Left lung (tissue), 10 donors: ENCODE data around the gene GRIFIN. TPM values are rescaled to one million over a fixed set of nuclear protein-coding genes. Genes with fewer than 3 reads are reported as not detected.

Experiments used
- ATAC-seq: fragments of 200-7000 bp; cut with Tn5 transposase; one replicate; pipeline ENCODE4 v1.9.1; 2020; ENCODE audit warnings: moderate library complexity
- DNase-seq, 4 donors: peaks; one replicate each; pipeline ENCODE4 v3.0.0-alpha.2; 2013 to 2020
- H3K27ac ChIP-seq, 2 donors: fragments of 200-600 bp; sonication (generic) in 1 of 2; one replicate each; pipeline versions ENCODE4 v1.5.0 to v1.8.0; 2020 to 2021
- H3K27me3 ChIP-seq, 2 donors: fragments of 200-600 bp; sonication (generic) in 1 of 2; one replicate each; pipeline versions ENCODE4 v1.5.0 to v1.8.0; 2020 to 2021
- H3K36me3 ChIP-seq, 2 donors: fragments of 200-600 bp; sonication (generic) in 1 of 2; one replicate each; pipeline versions ENCODE4 v1.5.0 to v1.8.0; 2020 to 2021
- H3K4me1 ChIP-seq, 2 donors: fragments of 200-600 bp; one replicate each; pipeline ENCODE4 v1.8.0; 2021
- H3K4me3 ChIP-seq, 2 donors: fragments of 200-600 bp; sonication (generic) in 1 of 2; one replicate each; pipeline versions ENCODE4 v1.5.0 to v1.8.0; 2020 to 2021; ENCODE audit warnings: mild to moderate bottlenecking in 1 of 2
- H3K9me3 ChIP-seq, 2 donors: fragments of 200-600 bp; sonication (generic) in 1 of 2; one replicate each; pipeline versions ENCODE4 v1.5.0 to v1.8.0; 2020 to 2021
- intact Hi-C, 2 donors: fragments of 100-400 bp; cut with DNase I; formaldehyde crosslinking; loops; one replicate each; pipeline versions ENCODE4 v1.11.2 to v1.14.2; 2022
- polyA plus RNA-seq, 6 donors: library from polyadenylated mRNA; unstranded; fragments of 120-200 nt; gene quantifications; one replicate each; pipeline ENCODE4 v1.2.1, GENCODE V29; 2013; ENCODE audit not compliant: insufficient read length in 6 of 6
- total RNA-seq, 2 donors: library from RNA; stranded (reverse); fragmentation: NEBNext Ultra II Directional; extraction: Animal tissue kit (Norgen Biotek cat#: 25700); gene quantifications; one replicate each; pipeline ENCODE4 v1.2.1, GENCODE V29; 2021
- TF ChIP-seq, protein P1 (sequence below), 2 donors: fragments of 200-600 bp; sonication (generic) in 1 of 2; IDR thresholded peaks; one replicate each; pipeline versions ENCODE4 v1.5.0 to v1.8.0; 2021; ENCODE audit warnings: antibody characterized with exemption in 2 of 2
- donor health status: DM: no; HTN: yes; CAD: no.
- donor health status: DM: no; HTN: no; CAD: no.

GRIFIN gene
- total and polyA plus RNA-seq, 8 donors: 0.22 to 0.31 (median 0.26) TPM; not detected in 5

DNA sequence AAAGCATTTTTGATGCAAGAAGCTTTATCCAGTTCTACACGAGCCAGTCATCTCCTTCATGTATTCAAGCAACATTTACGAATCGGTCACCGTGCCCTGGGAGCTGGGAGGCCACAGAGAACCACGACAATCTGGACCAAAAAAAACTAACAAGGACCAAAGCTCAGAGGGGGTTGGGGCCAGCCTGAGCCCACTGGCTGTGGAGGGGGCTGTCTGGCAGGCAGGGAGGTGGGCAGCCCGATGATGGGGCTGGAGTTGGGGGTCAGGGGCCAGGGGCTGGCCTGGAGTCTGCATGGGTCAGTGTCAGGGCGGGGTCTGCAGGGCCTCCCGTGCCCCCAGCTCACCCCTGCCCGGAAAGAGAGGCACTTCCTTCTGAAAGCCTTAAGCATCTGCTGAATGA lies 12.5 kb upstream of the GRIFIN start:
- H3K9me3 ChIP-seq: no peaks in the 10 kb centered on the region
- H3K27ac ChIP-seq: no peak overlapping the region
- TF ChIP-seq, protein P1, sequence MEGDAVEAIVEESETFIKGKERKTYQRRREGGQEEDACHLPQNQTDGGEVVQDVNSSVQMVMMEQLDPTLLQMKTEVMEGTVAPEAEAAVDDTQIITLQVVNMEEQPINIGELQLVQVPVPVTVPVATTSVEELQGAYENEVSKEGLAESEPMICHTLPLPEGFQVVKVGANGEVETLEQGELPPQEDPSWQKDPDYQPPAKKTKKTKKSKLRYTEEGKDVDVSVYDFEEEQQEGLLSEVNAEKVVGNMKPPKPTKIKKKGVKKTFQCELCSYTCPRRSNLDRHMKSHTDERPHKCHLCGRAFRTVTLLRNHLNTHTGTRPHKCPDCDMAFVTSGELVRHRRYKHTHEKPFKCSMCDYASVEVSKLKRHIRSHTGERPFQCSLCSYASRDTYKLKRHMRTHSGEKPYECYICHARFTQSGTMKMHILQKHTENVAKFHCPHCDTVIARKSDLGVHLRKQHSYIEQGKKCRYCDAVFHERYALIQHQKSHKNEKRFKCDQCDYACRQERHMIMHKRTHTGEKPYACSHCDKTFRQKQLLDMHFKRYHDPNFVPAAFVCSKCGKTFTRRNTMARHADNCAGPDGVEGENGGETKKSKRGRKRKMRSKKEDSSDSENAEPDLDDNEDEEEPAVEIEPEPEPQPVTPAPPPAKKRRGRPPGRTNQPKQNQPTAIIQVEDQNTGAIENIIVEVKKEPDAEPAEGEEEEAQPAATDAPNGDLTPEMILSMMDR (IDR thresholded peaks at IDR 0.05): no peak
- no peak overlapping the region for H3K4me3 ChIP-seq
- H3K36me3 ChIP-seq: no peaks in the 10 kb centered on the region
- H3K4me1 ChIP-seq: peaks cover 0 to 5% of the 10 kb centered on the region in 2 donors
- no peak for DNase-seq
- no peaks in the 10 kb centered on the region for H3K27me3 ChIP-seq
- intact Hi-C loops: no loop called here
- ATAC-seq: no peak

DNA sequence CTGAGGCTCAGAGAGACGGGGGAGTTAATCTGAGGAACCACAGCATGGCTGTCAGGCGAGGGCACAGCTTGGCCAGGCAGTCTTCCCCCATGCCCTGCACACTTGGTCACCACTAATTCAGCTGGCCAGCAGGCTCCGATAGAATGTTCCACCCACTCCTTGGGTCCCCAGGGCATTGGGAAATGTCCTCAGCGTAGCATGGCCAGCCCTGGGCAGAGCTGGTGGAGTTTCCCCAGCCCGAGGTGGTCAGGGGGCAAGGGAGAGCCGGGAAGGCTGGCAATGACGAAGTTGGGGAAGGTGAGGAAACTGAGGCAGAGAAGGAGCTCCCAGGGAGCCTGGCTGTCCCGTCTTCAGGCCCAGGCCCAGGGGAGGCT lies 12.1 kb upstream of the GRIFIN start:
- Histone ChIP-seq H3K4me1 (peaks cover 0 to under 1% of the 10 kb centered on the region in 2 donors), H3K4me3 (no peak overlapping the region), H3K36me3 (no peaks in the 10 kb centered on the region), H3K27me3 (no peaks in the 10 kb centered on the region), H3K9me3 (peaks cover 0 to 1% of the 10 kb centered on the region in 2 donors), H3K27ac (no peak overlapping the region)
- intact Hi-C loops: no loop called here
- TF ChIP-seq, protein P1 (IDR thresholded peaks at IDR 0.05): no peak
- no peak for ATAC-seq
- DNase-seq: no peak

DNA sequence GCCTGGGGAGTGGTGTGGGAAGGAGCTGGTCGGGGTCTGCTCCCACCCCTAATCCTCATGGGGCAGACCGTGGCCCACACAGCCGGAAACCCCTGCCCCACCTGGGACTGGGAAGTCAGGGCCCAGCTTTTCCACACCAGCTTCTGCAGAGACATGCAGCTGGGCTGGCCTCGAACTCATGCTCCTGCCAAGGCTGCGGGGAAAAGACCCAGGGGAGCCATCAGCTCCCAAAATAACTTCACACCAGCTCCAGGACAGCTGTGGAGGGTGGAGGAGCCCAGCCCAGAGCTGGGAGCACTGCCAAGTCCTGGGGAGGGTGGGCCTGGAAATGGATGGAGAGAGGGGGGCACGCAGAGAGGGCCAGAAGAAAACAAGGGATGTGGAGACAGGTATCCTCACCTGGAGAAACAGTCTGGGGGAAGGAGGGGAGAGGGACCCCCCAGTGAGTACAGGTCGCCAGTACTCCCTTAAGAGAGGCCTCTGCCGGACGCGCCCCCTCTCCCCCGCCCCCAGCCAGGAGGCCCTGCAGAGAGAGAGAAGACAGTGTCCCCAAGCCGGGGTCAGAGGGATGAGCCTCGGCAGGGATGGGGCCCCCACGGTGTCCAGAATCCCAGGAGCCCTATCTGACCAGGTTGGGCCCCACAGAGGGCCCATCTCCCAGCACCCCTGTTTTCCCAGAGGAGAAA lies 11.5 kb upstream of the GRIFIN start:
- Histone ChIP-seq H3K9me3 (peaks cover 0 to 6% of the 10 kb centered on the region in 2 donors), H3K4me1 (no peaks in the 10 kb centered on the region), H3K4me3 (no peak overlapping the region), H3K27ac (no peak overlapping the region), H3K36me3 (no peaks in the 10 kb centered on the region), H3K27me3 (no peaks in the 10 kb centered on the region)
- intact Hi-C loops: no loop called here
- ATAC-seq (no peak), DNase-seq (no peak)
- TF ChIP-seq, protein P1 (IDR thresholded peaks at IDR 0.05): no peak

DNA sequence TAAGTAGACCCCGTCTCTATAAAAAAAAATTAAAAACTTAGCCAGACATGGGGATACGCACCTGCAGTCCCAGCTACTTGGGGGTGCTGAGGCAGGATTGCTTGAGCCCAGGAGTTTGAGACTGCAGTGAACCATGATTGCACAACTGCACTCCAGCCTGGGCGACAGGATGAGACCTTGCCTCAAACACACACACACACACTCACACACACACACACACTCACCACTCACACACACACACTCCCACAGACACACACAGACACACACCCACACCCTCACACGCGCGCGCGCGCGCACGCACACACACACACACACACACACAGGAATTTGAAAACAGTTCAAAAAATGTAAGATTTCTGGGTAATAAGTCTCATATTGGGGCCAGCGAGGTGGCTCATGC lies 8.7 kb upstream of the GRIFIN start:
- H3K4me1 ChIP-seq: no peaks in the 10 kb centered on the region
- no peak overlapping the region for H3K4me3 ChIP-seq
- peaks cover 0 to 9% of the 10 kb centered on the region in 2 donors for H3K9me3 ChIP-seq
- no peaks in the 10 kb centered on the region for H3K36me3 ChIP-seq
- peaks cover 0 to 11% of the 10 kb centered on the region in 2 donors for H3K27me3 ChIP-seq
- TF ChIP-seq, protein P1 (IDR thresholded peaks at IDR 0.05): no peak
- intact Hi-C loops: no loop called here
- H3K27ac ChIP-seq: no peak overlapping the region
- DNase-seq (no peak), ATAC-seq (no peak)

DNA sequence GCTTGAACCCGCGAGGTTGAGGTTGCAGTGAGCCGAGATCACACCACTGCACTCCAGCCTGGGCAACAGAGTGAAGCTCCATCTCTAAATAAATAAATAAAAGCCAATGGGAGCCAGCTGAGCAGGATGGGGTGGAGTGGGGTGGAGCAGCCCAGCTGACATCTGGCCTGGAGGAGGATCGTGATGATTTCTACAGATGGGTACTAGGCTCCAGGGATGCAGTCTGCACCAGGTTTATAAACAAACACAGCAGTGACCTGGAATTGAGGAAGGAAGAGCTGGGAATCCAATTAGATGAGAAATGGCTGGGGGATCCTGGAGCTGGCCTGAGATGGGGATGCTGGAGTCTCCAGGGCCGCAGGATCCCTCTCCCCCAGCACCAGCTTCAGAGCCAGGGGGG lies 7.3 kb upstream of the GRIFIN start:
- ATAC-seq: no peak
- peaks cover 0 to 18% of the 10 kb centered on the region in 2 donors for H3K27me3 ChIP-seq
- TF ChIP-seq, protein P1 (IDR thresholded peaks at IDR 0.05): no peak
- peaks cover 0 to 9% of the 10 kb centered on the region in 2 donors for H3K9me3 ChIP-seq
- H3K36me3 ChIP-seq: no peaks in the 10 kb centered on the region
- H3K27ac ChIP-seq: no peak overlapping the region
- H3K4me1 ChIP-seq: peaks cover 2 to 5% of the 10 kb centered on the region in 2 donors
- no peak overlapping the region for H3K4me3 ChIP-seq
- intact Hi-C loops: no loop called here
- no peak for DNase-seq
